HEK293 (cell line): ENCODE data around the gene KCNJ6.

Experiments
- ZBTB8A ChIP-seq: fragments of 450-650 bp; formaldehyde crosslinking; IDR thresholded peaks from 2 replicates; pipeline ENCODE4 v1.5.1; 2016; ENCODE audit warnings: missing biosample characterization, missing genetic modification characterization
- ZNF274 ChIP-seq, 2 experiments: fragments of 200-500 bp in 1 of 2; fragments of 450-650 bp in 1 of 2; sonication (Bioruptor generic) in 1 of 2; formaldehyde crosslinking in 1 of 2; IDR thresholded peaks; 2 replicates each; pipeline versions ENCODE4 v1.5.1 to v1.6.1; 2014 to 2016; ENCODE audit warnings: borderline replicate concordance in 1 of 2, inconsistent platforms in 1 of 2, low read length in 1 of 2, missing biosample characterization in 1 of 2, missing genetic modification characterization in 1 of 2
- ZNF596 ChIP-seq: fragments of 450-650 bp; IDR thresholded peaks from 2 replicates; pipeline ENCODE4 v1.5.0; 2018; ENCODE audit warnings: missing biosample characterization, mild to moderate bottlenecking, missing genetic modification characterization, moderate library complexity
- TF ChIP-seq, protein P1 (sequence below): fragments of 450-650 bp; formaldehyde crosslinking; IDR thresholded peaks from 2 replicates; pipeline ENCODE4 v1.5.1; 2016; ENCODE audit warnings: missing biosample characterization, missing genetic modification characterization, borderline replicate concordance
- TF ChIP-seq, protein P2 (sequence below): fragments of 450-650 bp; formaldehyde crosslinking; IDR thresholded peaks from 2 replicates; pipeline ENCODE4 v1.5.1; 2016; ENCODE audit warnings: missing biosample characterization, missing genetic modification characterization
- TF ChIP-seq, protein P3 (sequence below): fragments of 450-650 bp; formaldehyde crosslinking; IDR thresholded peaks from 2 replicates; pipeline ENCODE4 v1.5.1; 2016; ENCODE audit warnings: missing biosample characterization, missing genetic modification characterization

DNA sequence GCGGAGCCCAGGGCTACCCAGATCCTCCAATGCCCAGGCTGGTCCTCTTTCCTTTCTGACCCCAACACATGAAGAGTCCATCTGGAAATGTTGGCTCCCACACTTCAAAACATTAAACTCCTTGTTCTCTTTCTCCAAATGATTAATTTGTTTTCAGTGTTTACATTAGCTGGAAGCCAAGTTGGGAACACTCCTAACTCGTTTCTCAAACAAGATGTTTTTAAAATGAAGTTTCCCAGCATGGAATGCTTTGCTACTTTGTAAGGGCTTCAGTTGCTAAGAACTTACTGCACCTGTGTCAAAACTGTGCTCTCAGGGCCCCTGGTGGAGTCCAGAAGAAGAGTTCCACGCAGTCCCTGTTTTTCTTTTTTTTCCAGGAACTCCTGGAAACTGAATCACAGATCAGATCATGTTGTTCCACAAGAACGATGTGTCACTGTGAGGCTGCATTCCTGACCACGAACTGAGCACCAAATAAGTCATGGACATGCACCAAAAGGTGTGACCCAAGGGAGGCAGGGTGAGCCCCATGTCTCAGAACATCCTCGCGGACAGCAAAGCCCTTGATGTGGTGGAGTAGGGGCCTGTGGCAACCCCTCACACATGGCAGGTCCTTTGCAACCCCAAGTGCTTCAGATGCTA, 257.3 kb downstream of the KCNJ6 start:
- TF ChIP-seq, protein P1, sequence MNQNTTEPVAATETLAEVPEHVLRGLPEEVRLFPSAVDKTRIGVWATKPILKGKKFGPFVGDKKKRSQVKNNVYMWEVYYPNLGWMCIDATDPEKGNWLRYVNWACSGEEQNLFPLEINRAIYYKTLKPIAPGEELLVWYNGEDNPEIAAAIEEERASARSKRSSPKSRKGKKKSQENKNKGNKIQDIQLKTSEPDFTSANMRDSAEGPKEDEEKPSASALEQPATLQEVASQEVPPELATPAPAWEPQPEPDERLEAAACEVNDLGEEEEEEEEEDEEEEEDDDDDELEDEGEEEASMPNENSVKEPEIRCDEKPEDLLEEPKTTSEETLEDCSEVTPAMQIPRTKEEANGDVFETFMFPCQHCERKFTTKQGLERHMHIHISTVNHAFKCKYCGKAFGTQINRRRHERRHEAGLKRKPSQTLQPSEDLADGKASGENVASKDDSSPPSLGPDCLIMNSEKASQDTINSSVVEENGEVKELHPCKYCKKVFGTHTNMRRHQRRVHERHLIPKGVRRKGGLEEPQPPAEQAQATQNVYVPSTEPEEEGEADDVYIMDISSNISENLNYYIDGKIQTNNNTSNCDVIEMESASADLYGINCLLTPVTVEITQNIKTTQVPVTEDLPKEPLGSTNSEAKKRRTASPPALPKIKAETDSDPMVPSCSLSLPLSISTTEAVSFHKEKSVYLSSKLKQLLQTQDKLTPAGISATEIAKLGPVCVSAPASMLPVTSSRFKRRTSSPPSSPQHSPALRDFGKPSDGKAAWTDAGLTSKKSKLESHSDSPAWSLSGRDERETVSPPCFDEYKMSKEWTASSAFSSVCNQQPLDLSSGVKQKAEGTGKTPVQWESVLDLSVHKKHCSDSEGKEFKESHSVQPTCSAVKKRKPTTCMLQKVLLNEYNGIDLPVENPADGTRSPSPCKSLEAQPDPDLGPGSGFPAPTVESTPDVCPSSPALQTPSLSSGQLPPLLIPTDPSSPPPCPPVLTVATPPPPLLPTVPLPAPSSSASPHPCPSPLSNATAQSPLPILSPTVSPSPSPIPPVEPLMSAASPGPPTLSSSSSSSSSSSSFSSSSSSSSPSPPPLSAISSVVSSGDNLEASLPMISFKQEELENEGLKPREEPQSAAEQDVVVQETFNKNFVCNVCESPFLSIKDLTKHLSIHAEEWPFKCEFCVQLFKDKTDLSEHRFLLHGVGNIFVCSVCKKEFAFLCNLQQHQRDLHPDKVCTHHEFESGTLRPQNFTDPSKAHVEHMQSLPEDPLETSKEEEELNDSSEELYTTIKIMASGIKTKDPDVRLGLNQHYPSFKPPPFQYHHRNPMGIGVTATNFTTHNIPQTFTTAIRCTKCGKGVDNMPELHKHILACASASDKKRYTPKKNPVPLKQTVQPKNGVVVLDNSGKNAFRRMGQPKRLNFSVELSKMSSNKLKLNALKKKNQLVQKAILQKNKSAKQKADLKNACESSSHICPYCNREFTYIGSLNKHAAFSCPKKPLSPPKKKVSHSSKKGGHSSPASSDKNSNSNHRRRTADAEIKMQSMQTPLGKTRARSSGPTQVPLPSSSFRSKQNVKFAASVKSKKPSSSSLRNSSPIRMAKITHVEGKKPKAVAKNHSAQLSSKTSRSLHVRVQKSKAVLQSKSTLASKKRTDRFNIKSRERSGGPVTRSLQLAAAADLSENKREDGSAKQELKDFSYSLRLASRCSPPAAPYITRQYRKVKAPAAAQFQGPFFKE (tag by site-specific recombination) = no peak
- TF ChIP-seq ZNF596 (tag by site-specific recombination) (no peak), ZNF274 (IDR thresholded peaks at IDR 0.05; ENCODE audit: low read length) (no peak), ZNF274 (tag by site-specific recombination; IDR thresholded peaks at IDR 0.05; ENCODE audit: borderline replicate concordance) (no peak), ZBTB8A (tag by site-specific recombination) (no peak)
- TF ChIP-seq, protein P2, sequence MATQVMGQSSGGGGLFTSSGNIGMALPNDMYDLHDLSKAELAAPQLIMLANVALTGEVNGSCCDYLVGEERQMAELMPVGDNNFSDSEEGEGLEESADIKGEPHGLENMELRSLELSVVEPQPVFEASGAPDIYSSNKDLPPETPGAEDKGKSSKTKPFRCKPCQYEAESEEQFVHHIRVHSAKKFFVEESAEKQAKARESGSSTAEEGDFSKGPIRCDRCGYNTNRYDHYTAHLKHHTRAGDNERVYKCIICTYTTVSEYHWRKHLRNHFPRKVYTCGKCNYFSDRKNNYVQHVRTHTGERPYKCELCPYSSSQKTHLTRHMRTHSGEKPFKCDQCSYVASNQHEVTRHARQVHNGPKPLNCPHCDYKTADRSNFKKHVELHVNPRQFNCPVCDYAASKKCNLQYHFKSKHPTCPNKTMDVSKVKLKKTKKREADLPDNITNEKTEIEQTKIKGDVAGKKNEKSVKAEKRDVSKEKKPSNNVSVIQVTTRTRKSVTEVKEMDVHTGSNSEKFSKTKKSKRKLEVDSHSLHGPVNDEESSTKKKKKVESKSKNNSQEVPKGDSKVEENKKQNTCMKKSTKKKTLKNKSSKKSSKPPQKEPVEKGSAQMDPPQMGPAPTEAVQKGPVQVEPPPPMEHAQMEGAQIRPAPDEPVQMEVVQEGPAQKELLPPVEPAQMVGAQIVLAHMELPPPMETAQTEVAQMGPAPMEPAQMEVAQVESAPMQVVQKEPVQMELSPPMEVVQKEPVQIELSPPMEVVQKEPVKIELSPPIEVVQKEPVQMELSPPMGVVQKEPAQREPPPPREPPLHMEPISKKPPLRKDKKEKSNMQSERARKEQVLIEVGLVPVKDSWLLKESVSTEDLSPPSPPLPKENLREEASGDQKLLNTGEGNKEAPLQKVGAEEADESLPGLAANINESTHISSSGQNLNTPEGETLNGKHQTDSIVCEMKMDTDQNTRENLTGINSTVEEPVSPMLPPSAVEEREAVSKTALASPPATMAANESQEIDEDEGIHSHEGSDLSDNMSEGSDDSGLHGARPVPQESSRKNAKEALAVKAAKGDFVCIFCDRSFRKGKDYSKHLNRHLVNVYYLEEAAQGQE (tag by site-specific recombination) = no peak
- TF ChIP-seq, protein P3, sequence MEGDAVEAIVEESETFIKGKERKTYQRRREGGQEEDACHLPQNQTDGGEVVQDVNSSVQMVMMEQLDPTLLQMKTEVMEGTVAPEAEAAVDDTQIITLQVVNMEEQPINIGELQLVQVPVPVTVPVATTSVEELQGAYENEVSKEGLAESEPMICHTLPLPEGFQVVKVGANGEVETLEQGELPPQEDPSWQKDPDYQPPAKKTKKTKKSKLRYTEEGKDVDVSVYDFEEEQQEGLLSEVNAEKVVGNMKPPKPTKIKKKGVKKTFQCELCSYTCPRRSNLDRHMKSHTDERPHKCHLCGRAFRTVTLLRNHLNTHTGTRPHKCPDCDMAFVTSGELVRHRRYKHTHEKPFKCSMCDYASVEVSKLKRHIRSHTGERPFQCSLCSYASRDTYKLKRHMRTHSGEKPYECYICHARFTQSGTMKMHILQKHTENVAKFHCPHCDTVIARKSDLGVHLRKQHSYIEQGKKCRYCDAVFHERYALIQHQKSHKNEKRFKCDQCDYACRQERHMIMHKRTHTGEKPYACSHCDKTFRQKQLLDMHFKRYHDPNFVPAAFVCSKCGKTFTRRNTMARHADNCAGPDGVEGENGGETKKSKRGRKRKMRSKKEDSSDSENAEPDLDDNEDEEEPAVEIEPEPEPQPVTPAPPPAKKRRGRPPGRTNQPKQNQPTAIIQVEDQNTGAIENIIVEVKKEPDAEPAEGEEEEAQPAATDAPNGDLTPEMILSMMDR = no peak
